K562 (cell line): Measurements from ENCODE around the gene ZNF74. TPM values are rescaled to one million over a fixed set of nuclear protein-coding genes. Genes with fewer than 3 reads are reported as not detected.
A peak's percentile ranks its signal among the peaks of the same experiment; 100 is the strongest.

Experiments
- ATF7 ChIP-seq: fragments of 450-650 bp; IDR thresholded peaks from 2 replicates; pipeline ENCODE4 v1.7.1; 2014; ENCODE audit warnings: mild to moderate bottlenecking, moderate library complexity
- BCOR ChIP-seq: fragments of 450-650 bp; IDR thresholded peaks from 2 replicates; pipeline ENCODE4 v1.6.1; 2016
- CEBPB ChIP-seq: fragments of 450-650 bp; IDR thresholded peaks from 2 replicates; pipeline ENCODE4 v1.6.1; 2016; ENCODE audit warnings: missing genetic modification characterization, missing compliant biosample characterization
- FOXJ3 ChIP-seq: sonication (generic); formaldehyde crosslinking; IDR thresholded peaks from 2 replicates; pipeline ENCODE4 v1.4.0; 2020; ENCODE audit warnings: mild to moderate bottlenecking, missing genetic modification reagents
- HDGF ChIP-seq: fragments of 450-650 bp; IDR thresholded peaks from 2 replicates; pipeline ENCODE4 v1.6.1; 2016
- HMGN3 ChIP-seq: IDR thresholded peaks from 2 replicates; pipeline ENCODE4 v1.6.1; 2011; ENCODE audit warnings: borderline replicate concordance, low read depth, mild to moderate bottlenecking, mixed read lengths, low read length; ENCODE audit not compliant: insufficient read length; ENCODE audit errors: extremely low read depth
- KAT7 ChIP-seq: sonication (generic); formaldehyde crosslinking; IDR thresholded peaks from 2 replicates; pipeline ENCODE4 v1.8.0; 2022; ENCODE audit warnings: missing genetic modification reagents, mild to moderate bottlenecking, borderline replicate concordance
- NR1H2 ChIP-seq: sonication (generic); formaldehyde crosslinking; IDR thresholded peaks from 2 replicates; pipeline ENCODE4 v1.4.0; 2020; ENCODE audit warnings: mild to moderate bottlenecking, missing genetic modification reagents
- NR2F6 ChIP-seq: fragments of 450-650 bp; formaldehyde crosslinking; IDR thresholded peaks from 2 replicates; pipeline ENCODE4 v1.4.0; 2020; ENCODE audit warnings: mild to moderate bottlenecking
- NR4A1 ChIP-seq, 2 experiments: fragments of 250-450 bp in 1 of 2; fragments of 450-650 bp in 1 of 2; sonication (Bioruptor Pico) in 1 of 2; IDR thresholded peaks; 2 replicates each; pipeline versions ENCODE4 v1.4.0 to v1.6.1; 2016 to 2020; ENCODE audit warnings: mild to moderate bottlenecking in 2 of 2, missing compliant biosample characterization in 1 of 2, missing genetic modification characterization in 1 of 2, moderate library complexity in 1 of 2
- NUFIP1 ChIP-seq: fragments of 450-650 bp; IDR thresholded peaks from 2 replicates; pipeline ENCODE4 v1.6.1; 2018; ENCODE audit not compliant: partially characterized antibody
- RBM22 ChIP-seq: fragments of 200-400 bp; formaldehyde crosslinking; IDR thresholded peaks from 2 replicates; pipeline ENCODE4 v1.6.1; 2018; ENCODE audit warnings: low read length, low read depth; ENCODE audit not compliant: poor library complexity, severe bottlenecking
- SMARCA5 ChIP-seq: fragments of 450-650 bp; IDR thresholded peaks from 2 replicates; pipeline ENCODE4 v1.6.1; 2016
- SMARCE1 ChIP-seq: fragments of 450-650 bp; IDR thresholded peaks from 2 replicates; pipeline ENCODE4 v1.7.1; 2016; ENCODE audit warnings: mild to moderate bottlenecking
- TAF9B ChIP-seq: fragments of 450-650 bp; IDR thresholded peaks from 2 replicates; pipeline ENCODE4 v1.6.1; 2018; ENCODE audit warnings: mild to moderate bottlenecking; ENCODE audit not compliant: partially characterized antibody
- TEAD1 ChIP-seq, 2 experiments: fragments of 450-650 bp in 1 of 2; sonication (generic) in 1 of 2; formaldehyde crosslinking; IDR thresholded peaks; 2 replicates each; pipeline versions ENCODE4 v1.4.0 to v1.8.0; 2020 to 2022; ENCODE audit warnings: mild to moderate bottlenecking in 2 of 2, missing genetic modification reagents in 1 of 2
- polyA plus RNA-seq, 8 experiments: library from polyadenylated mRNA; depleted of rRNA in 4 of 8; stranded (reverse) in 5 of 8; unstranded in 3 of 8; fragments of >200 nt; fragmentation: Nextera tagmentation in 2 of 8; fragmentation: Illumina TruSeq in 1 of 8; extraction: Ambion mirVana in 2 of 8; extraction: Trizol in 1 of 8; gene quantifications; 2 replicates each; pipeline versions ENCODE4 v1.2.1 to v1.2.3, GENCODE V29; 2011 to 2014; ENCODE audit warnings: inconsistent platforms in 1 of 8, missing spikeins in 1 of 8
- total RNA-seq, 7 experiments: library from RNA; depleted of rRNA in 6 of 7; stranded (reverse); fragments of >200 nt in 6 of 7; fragmentation: Illumina TruSeq in 2 of 7; extraction: Trizol in 2 of 7; gene quantifications; 2 replicates each; pipeline versions ENCODE4 v1.2.1 to v1.2.3, GENCODE V29; 2011 to 2021; ENCODE audit warnings: low replicate concordance in 1 of 7
- TF ChIP-seq, protein P1 (sequence below): fragments of 200-800 bp; sonication (Bioruptor generic); IDR thresholded peaks from 2 replicates; pipeline ENCODE4 v1.6.1; 2017; ENCODE audit warnings: missing genetic modification characterization, missing compliant biosample characterization
- TF ChIP-seq, protein P2 (sequence below): fragments of 250-450 bp; sonication (Bioruptor Pico); IDR thresholded peaks from 2 replicates; pipeline ENCODE4 v1.5.0; 2021
- TF ChIP-seq, protein P3 (sequence below), 2 experiments: fragments of 200-800 bp in 1 of 2; sonication (Bioruptor generic) in 1 of 2; sonication (generic) in 1 of 2; formaldehyde crosslinking in 1 of 2; IDR thresholded peaks in 1 of 2; conservative IDR thresholded peaks in 1 of 2; 2 replicates each; pipeline versions ENCODE4 v1.5.0 to v1.6.1; 2016 to 2020; ENCODE audit warnings: missing compliant biosample characterization in 1 of 2, missing genetic modification characterization in 1 of 2, missing genetic modification reagents in 1 of 2
- TF ChIP-seq, protein P4 (sequence below), 2 experiments: fragments of 150-350 bp in 1 of 2; IDR thresholded peaks; 2 replicates each; pipeline ENCODE4 v1.6.1; 2012 to 2016; ENCODE audit warnings: low read depth in 2 of 2, low read length in 2 of 2, mild to moderate bottlenecking in 1 of 2, moderate library complexity in 1 of 2

The ZNF74 gene
- total and polyA plus RNA-seq, 9 of the 15 experiments (the other 6 are each of a cell fraction or from before 2014, with no cell fraction given): 2.4 to 53.5 (median 31.5) TPM

DNA sequence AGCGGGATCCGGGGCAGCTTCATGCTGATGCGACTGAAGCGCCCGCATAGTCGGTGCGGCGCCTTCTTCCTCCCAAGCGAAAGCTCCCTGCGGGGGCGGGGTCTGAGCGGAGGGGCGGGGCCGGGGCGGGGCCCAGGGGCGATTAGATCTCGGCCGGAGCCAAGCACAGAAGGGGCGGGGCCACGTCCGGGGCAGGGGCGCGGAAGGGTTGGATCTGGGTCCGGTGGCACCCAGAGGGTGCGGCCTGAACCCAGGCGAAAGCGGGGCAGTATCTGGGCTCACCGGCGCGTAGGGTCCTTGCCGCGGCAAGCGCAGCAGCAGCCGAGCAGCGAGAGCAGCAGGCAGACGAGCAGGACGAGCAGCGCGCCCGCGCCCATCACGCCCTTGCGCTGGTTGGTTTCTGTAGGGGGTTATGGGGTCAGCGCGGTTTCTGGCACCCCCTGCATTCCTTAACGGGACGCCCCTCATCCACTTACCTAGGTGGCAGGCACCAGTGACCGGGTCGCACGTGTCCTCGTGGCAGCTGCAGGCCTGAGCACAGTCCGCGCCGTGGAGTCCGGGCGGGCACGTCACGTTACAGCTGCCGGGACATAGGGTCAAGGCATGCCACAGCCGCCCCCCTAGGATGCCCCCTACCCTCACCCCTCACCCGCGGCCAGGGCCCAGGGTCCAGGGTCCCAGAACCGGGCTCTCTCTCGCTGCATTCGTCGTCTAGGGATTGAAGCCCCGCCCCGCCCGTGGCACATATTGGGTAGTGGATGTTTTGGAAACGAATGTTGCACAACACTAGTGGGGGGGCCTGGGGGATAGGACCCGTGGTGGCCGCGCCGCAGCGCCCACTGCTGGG, 35.5 kb downstream of the ZNF74 start (continued):
- TF ChIP-seq, protein P1, sequence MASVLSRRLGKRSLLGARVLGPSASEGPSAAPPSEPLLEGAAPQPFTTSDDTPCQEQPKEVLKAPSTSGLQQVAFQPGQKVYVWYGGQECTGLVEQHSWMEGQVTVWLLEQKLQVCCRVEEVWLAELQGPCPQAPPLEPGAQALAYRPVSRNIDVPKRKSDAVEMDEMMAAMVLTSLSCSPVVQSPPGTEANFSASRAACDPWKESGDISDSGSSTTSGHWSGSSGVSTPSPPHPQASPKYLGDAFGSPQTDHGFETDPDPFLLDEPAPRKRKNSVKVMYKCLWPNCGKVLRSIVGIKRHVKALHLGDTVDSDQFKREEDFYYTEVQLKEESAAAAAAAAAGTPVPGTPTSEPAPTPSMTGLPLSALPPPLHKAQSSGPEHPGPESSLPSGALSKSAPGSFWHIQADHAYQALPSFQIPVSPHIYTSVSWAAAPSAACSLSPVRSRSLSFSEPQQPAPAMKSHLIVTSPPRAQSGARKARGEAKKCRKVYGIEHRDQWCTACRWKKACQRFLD: no peak
- no peak; the same call in 1 of the 2 replicates for TF ChIP-seq NR1H2
- peak; percentile 27; the same call in 1 of the 2 replicates for TF ChIP-seq ATF7
- TF ChIP-seq SMARCA5: 0 out of 2 replicates have a peak, but pooled peaks have one; percentile 29
- TF ChIP-seq TAF9B: no peak
- TF ChIP-seq, protein P2, sequence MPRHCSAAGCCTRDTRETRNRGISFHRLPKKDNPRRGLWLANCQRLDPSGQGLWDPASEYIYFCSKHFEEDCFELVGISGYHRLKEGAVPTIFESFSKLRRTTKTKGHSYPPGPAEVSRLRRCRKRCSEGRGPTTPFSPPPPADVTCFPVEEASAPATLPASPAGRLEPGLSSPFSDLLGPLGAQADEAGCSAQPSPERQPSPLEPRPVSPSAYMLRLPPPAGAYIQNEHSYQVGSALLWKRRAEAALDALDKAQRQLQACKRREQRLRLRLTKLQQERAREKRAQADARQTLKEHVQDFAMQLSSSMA (CRISPR knock-in tag): peak; percentile 12; the same call in 1 of the 2 replicates
- TF ChIP-seq NR4A1 (CRISPR knock-in tag; IDR thresholded peaks at IDR 0.05): peak; percentile 96; the same call in 1 of the 2 replicates
- TF ChIP-seq NR4A1 (tag; IDR thresholded peaks at IDR 0.05): 0 out of 2 replicates have a peak, but pooled peaks have one; percentile 70
- TF ChIP-seq KAT7 (CRISPR knock-in tag): no peak
- no peak for TF ChIP-seq FOXJ3 (CRISPR knock-in tag)
- peak; percentile 98 for TF ChIP-seq CEBPB (tag)
- no peak for TF ChIP-seq NUFIP1
- peak; percentile 65 for TF ChIP-seq HMGN3
- TF ChIP-seq SMARCE1: peak; percentile 51; the same call in 1 of the 2 replicates
- no peak for TF ChIP-seq HDGF
- no peak for TF ChIP-seq RBM22
- peak; percentile 27; the same call in 1 of the 2 replicates for TF ChIP-seq NR2F6 (CRISPR knock-in tag)
- TF ChIP-seq, protein P3, sequence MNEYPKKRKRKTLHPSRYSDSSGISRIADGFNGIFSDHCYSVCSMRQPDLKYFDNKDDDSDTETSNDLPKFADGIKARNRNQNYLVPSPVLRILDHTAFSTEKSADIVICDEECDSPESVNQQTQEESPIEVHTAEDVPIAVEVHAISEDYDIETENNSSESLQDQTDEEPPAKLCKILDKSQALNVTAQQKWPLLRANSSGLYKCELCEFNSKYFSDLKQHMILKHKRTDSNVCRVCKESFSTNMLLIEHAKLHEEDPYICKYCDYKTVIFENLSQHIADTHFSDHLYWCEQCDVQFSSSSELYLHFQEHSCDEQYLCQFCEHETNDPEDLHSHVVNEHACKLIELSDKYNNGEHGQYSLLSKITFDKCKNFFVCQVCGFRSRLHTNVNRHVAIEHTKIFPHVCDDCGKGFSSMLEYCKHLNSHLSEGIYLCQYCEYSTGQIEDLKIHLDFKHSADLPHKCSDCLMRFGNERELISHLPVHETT (CRISPR knock-in tag; conservative IDR thresholded peaks at IDR 0.05 in 1 of 2, IDR thresholded peaks at IDR 0.05 in 1 of 2): no peak; a peak in 1 of 4 replicates
- peak in 1 of 2 experiments; percentile 65; a peak in 2 of 4 replicates for TF ChIP-seq TEAD1 (CRISPR knock-in tag; IDR thresholded peaks at IDR 0.05)
- peak; percentile 59; the same call in 1 of the 2 replicates for TF ChIP-seq BCOR
- TF ChIP-seq, protein P4, sequence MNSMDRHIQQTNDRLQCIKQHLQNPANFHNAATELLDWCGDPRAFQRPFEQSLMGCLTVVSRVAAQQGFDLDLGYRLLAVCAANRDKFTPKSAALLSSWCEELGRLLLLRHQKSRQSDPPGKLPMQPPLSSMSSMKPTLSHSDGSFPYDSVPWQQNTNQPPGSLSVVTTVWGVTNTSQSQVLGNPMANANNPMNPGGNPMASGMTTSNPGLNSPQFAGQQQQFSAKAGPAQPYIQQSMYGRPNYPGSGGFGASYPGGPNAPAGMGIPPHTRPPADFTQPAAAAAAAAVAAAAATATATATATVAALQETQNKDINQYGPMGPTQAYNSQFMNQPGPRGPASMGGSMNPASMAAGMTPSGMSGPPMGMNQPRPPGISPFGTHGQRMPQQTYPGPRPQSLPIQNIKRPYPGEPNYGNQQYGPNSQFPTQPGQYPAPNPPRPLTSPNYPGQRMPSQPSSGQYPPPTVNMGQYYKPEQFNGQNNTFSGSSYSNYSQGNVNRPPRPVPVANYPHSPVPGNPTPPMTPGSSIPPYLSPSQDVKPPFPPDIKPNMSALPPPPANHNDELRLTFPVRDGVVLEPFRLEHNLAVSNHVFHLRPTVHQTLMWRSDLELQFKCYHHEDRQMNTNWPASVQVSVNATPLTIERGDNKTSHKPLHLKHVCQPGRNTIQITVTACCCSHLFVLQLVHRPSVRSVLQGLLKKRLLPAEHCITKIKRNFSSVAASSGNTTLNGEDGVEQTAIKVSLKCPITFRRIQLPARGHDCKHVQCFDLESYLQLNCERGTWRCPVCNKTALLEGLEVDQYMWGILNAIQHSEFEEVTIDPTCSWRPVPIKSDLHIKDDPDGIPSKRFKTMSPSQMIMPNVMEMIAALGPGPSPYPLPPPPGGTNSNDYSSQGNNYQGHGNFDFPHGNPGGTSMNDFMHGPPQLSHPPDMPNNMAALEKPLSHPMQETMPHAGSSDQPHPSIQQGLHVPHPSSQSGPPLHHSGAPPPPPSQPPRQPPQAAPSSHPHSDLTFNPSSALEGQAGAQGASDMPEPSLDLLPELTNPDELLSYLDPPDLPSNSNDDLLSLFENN (IDR thresholded peaks at IDR 0.05; ENCODE audit: low read depth in 2 of 2, low read length in 2 of 2): peak in 1 of 2 experiments; percentile 18; a peak in 2 of 4 replicates
